GM21723 (cell line): Measurements from ENCODE around the gene BST1.
A peak's percentile ranks its signal among the peaks of the same experiment; 100 is the strongest.

Source experiments
- ATAC-seq: cut with Tn5 transposase; IDR thresholded peaks from one replicate; pipeline ENCODE4 v1.9.1; 2021; ENCODE audit warnings: mild to moderate bottlenecking, moderate library complexity; ENCODE audit not compliant: unreplicated experiment

BST1 gene

GRCh38 chr4:15675356-15675755, 27.5 kb upstream of the BST1 start:
- ATAC-seq, result no peak

DNA sequence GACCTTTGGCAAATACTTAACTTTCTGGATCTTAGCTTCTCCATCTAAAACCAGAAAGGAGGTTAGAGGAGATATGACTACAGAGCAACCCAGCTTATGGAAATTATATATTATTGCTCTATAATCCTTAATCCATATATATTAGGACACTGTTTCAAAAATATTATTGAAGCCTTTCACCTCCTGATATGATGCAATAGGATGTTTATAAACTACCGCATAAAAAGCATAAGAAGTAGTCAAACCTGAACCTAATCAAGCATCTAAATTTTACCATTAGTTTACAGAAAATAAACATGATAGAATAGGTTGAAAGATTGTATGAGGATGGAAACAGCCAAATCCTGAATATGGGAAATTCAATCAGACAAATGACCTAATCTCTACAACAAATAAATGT, 26.8 kb upstream of the BST1 start:
- ATAC-seq, result no peak

DNA sequence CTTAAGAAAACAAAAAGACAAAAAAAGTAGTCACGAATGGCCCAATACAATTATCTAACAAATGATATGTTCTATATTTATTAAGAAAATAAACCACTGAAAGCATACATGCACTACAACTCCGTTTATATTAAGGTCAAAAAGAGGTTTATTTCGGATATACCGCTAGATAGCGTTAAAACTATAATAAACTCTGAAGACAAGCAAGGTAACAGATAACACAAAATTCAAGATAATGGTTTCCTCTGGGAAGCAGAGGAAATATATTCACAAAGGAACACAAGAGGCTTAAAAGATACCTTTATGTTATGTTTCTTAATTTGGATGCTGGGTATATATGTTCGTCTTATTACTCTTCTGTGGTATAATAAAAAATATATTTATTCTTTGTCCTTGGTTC, 26.0 kb upstream of the BST1 start:
- no peak for ATAC-seq

DNA sequence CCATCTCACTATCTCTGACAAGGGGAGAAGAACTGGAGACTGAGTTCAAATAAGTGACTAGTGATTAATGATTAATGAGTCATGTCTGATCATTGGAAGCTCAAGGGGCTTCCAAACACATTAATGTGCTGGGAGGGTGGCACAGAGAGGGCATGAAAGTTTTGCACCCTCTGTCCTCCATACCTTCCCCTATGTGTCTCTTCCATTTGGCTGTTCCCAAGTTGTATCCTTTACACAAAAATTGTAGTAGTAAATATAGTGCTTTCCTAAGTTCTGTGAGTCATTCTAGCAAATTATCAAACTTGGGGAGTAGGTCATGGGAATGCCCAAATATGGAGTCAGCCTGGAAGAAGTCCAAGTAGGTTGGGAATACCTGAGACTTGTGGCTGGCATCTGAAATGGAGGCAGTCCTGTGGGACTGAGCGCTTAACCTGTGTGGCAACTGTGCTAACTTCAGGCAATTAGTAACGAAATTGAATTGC, 25.3 kb upstream of the BST1 start:
- ATAC-seq, result no peak

DNA sequence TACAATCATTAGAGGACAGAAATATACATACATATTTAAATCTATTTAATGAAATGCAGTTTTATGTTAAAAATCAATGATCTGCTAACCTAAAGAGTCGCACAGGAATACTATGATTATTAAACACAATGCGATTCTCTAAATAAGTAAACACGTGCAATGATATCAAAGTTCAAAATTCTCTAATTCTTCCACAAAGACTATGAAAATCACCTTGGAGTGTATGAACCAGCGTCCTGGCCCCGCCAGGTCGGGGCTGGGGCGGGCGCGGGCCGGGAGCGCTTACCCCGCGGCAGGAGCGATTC, 21.8 kb upstream of the BST1 start:
- no peak for ATAC-seq

- ATAC-seq, result peak; percentile 93
These were observed 21.3 kb upstream of the BST1 start, which contains the start of gene FAM200B for GRCh38 chr4:15681372-15682241. Gene FAM200B (plus strand): TSS chr4:15681827. CDS start chr4:15686978, 5,151 bp downstream.

DNA sequence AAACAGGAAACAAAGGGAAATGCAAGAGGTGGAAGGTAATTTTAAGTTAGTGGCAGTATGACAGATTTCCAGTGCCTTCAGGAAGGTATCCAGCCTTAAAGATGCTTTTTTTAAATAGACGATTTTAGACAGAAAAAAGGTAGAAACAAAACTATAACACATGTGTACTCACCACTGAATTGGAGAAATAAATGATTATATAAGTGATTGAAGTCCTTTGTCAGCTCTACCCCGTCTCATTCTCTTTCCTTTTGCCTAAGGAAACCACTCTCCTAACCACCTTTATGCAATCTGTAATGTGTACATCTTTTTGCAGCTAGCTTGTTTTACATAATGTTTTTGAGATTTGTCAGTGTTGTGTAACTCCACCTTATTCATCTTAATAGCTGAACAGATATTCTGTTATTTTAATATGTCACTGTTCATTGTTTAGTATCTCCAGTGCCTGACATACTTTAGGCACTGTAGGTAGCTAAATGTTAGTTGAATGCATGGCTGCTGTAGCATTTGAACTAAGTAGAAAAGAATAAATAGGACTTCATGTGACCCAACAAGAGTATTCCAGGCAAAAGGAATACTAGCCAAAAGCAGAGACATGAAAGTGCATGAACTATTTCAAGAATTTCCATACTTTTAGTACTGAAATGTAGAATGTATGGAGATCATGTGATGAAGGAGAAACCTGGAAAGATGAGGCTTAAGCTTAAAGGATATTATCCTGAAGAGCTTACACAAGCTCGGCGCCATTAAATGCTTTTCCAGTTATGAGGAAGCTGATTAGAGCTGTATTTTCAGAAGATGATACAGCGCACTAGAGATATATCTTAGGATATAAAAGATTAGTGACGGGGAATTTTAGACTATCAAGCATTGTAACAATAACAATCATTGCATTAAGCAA, 20.4 kb upstream of the BST1 start:
- no peak for ATAC-seq

- ATAC-seq, result no peak
These were observed 19.7 kb upstream of the BST1 start for GRCh38 chr4:15683143-15683495.

DNA sequence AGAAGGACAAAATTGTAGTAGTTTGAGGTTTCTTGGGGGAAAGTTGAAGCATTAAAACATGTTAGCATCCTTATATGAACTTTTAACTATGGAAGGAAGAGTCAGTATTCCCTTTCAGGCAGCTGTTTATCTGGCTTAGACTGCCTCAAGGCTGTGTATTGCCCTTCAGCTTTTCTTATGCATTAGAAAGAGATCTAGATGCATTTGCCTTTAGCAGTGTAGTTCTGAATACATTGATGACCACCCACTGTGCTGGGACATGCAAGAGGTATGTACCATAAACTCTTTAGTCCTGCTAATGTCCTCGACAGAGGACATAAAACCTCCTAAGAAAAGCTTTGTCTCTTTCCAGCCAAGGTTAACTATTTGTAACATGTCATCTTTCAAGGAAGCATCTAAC, 18.4 kb upstream of the BST1 start:
- no peak for ATAC-seq

DNA sequence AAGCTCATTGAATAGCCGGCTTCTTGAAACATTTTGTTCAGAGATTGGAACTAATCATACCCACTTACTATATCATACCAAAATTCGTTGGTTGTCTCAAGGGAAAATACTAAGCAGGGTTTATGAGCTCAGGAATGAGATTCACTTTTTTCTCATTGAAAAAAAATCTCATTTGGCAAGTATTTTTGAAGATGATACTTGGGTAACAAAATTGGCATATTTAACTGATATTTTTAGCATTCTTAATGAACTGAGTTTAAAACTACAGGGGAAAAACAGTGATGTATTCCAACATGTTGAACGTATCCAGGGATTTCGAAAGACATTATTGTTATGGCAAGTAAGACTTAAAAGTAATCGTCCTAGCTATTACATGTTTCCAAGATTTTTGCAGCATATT, 14.8 kb upstream of the BST1 start:
- ATAC-seq, result no peak

DNA sequence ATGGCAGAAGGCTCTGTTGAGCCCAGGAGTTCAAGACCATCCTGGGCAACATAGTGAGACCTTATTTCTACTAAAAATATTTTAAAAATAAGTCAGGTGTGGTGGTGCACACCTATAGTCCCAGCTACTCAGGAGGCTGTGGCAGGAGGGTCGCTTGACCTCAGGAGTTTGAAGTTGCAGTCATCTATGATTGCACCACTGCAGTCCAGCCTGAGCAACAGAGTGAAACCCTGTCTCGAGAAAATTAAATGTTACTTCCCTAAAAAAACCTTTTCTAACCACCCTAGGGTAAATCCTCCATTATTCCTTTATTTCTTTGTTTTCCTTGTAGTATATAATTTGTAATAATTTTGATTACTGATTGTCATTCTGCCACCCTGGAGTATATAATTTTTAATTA, 13.3 kb upstream of the BST1 start:
- ATAC-seq, result no peak

DNA sequence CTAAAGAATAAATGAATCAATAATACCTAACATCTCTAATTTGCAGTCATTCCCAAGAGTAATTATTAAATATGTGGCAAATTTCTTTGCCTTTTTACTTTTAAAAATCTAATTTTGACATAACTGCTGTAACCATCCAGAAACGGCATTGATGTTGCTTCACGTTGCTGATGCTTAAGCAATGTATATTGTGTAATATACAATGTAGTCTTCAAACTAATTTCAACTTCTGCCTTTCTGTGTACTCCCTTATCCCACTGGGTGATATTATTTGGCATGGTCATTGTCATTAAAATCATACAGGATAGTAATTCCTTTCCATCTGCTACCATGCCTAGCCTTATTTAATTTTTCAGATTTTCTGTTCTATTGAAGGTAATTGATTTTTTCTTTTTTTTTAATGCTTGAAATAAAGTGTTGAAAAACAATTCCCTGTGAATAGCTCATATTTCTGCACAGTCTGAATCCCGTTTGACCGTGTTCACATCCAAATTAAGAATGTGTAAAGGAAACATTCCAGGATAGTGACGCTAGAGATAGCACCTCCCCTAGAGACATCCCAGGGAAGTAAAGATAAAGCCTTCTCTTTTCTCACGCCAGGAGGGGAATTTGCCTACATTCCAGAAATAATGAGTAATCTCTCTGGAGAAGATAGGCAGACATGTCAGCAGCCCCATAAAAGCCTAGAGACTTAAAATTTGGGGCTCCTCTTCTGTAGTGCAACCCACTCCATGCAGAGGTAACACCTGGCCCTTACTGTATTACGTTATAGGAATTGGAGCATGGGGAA, 12.7 kb upstream of the BST1 start:
- no peak for ATAC-seq

GRCh38 chr4:15691346-15692135, 11.3 kb upstream of the BST1 start:
- no peak for ATAC-seq

DNA sequence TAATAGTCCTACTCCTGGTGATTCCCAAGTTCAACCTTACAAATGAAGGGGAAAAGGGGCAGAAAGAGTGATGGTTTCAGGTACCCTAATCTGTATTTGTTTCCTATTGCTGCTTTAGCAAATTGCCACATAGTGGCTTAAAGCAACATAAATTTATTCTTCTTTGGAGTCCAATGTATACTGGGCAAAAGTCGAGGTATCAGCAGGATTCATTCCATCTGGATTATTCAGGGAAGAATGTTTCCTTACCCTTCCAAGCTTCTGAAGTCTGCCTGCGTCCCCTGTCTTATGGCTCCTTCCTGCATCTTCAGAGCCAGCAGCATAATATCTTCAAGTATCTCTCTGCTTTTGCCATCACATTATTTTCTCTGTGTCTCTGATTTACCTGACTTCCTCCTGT, 10.3 kb upstream of the BST1 start:
- ATAC-seq, result no peak

GRCh38 chr4:15694431-15694830, 8.4 kb upstream of the BST1 start:
- no peak for ATAC-seq

GRCh38 chr4:15695240-15695699, 7.6 kb upstream of the BST1 start:
- ATAC-seq, result no peak

DNA sequence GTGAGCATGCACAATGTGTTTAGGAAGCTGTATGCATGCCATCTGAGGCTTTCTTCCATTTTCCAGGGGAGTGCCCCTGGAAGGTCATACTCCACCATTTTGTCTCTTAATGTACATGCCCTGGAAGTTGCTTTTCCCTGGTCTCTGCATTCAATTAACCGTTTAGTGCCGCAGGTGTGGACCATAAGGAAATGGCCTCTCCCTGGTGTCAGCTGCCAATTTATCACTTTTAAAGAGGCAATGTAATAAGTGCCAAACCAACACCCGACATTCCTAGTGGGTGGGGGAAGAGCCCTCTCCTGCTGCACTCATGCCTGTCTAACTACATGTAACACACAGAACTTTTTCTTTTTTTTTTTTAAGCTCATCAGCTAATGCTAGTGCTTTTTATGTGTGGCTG, 7.1 kb upstream of the BST1 start:
- ATAC-seq, result no peak

DNA sequence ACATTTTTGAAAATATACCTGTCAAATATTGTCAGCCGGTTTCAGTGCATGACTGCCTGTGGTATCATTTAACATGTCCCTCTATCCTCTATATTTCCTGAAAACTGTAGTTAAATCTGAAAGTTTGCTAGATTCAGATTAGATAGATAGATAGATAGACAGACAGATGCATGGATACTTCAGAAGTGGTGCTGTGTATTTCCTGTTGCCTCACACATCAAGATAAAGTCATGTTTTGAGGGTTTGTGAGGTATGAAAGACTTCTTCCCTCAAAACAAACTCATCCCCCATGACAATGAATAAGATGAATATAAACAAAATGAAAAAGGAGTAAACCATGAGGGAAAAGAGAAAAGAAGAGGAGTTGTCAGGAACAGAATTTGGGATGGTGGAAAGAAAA, 6.0 kb upstream of the BST1 start:
- ATAC-seq, result no peak

- ATAC-seq, result no peak
These were observed 574 bp downstream of the BST1 start for GRCh38 chr4:15703439-15703838.

- no peak for ATAC-seq
These were observed 1.3 kb downstream of the BST1 start for GRCh38 chr4:15704129-15704528.
